Mesothelial cell of epicardium (in vitro differentiated cells): ENCODE measurements around the gene PTPRT. TPM values are rescaled to one million over a fixed set of nuclear protein-coding genes. Genes with fewer than 3 reads are reported as not detected.

Source experiments
- DNase-seq, 2 experiments: peaks; one replicate each; pipeline ENCODE4 v3.0.0; 2021; ENCODE audit warnings: low spot score in 2 of 2; ENCODE audit not compliant: unreplicated experiment in 2 of 2
- H3K27ac Mint-ChIP-seq: 2 replicates; pipeline ENCODE4 v1.8.0; 2021; ENCODE audit warnings: mixed read lengths
- H3K27me3 Mint-ChIP-seq: 2 replicates; pipeline ENCODE4 v1.8.0; 2021; ENCODE audit warnings: low read depth, mixed read lengths
- H3K36me3 Mint-ChIP-seq: 2 replicates; pipeline ENCODE4 v1.8.0; 2021; ENCODE audit warnings: mixed read lengths
- H3K4me1 Mint-ChIP-seq: 2 replicates; pipeline ENCODE4 v1.8.0; 2021; ENCODE audit warnings: mixed read lengths
- H3K4me3 Mint-ChIP-seq: 2 replicates; pipeline ENCODE4 v1.8.0; 2021; ENCODE audit warnings: mild to moderate bottlenecking, moderate library complexity, mixed read lengths
- H3K9me3 Mint-ChIP-seq: 2 replicates; pipeline ENCODE4 v1.8.0; 2021; ENCODE audit warnings: mixed read lengths
- total RNA-seq: library from RNA; stranded (reverse); gene quantifications from 3 replicates; pipeline ENCODE4 v1.2.1, GENCODE V29; 2021
- TF ChIP-seq, protein P1 (sequence below): fragments of 200-600 bp; sonication (generic); IDR thresholded peaks from one replicate; pipeline ENCODE4 v1.5.0; 2021; ENCODE audit warnings: antibody characterized with exemption; ENCODE audit not compliant: unreplicated experiment

Gene PTPRT
- total RNA-seq, 1 donor from 2014 or later: 0.80 TPM

DNA sequence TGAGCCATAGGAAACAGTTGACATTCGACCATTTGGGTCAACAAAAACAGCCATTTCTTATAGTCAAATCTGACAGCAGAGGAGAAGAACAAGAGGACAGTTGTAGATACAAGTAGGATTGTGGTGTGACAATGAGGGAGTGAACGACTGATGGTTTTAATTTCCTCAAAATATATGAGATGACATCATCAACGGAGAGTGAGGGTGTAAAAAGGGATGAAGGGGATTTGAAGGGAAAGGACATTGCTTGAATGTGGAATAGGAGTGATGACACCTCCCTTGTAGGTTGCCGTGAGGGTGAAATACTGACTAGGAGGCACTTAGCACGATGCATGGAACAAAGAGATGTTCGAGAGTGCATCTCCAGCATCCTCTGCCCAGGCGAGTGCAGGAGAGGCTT is 1071.7 kb downstream of the PTPRT start:
- TF ChIP-seq, protein P1, sequence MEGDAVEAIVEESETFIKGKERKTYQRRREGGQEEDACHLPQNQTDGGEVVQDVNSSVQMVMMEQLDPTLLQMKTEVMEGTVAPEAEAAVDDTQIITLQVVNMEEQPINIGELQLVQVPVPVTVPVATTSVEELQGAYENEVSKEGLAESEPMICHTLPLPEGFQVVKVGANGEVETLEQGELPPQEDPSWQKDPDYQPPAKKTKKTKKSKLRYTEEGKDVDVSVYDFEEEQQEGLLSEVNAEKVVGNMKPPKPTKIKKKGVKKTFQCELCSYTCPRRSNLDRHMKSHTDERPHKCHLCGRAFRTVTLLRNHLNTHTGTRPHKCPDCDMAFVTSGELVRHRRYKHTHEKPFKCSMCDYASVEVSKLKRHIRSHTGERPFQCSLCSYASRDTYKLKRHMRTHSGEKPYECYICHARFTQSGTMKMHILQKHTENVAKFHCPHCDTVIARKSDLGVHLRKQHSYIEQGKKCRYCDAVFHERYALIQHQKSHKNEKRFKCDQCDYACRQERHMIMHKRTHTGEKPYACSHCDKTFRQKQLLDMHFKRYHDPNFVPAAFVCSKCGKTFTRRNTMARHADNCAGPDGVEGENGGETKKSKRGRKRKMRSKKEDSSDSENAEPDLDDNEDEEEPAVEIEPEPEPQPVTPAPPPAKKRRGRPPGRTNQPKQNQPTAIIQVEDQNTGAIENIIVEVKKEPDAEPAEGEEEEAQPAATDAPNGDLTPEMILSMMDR: no peak
- Mint-ChIP-seq H3K4me3 (no peak overlapping the region), H3K4me1 (no peaks in the 10 kb centered on the region)

DNA sequence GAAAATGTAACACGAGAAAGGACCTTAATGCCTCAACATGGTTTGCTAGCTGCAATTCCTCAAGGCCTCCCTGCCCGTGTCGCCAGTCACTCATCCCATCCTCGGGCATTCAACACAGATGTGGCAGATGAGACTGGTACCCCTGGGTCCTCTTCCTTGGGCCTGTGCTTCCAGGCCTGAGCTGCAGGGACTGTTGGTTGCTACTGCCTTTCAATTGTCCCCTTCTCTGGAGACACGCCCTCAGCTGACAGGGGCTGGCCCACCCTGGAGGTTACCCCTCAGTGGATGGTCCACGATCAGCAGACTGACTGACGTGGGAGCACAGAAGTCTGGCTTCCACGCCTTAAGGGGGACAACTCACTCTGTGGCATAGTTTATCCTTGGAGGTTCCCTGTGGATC is 1076.5 kb downstream of the PTPRT start:
- Mint-ChIP-seq H3K4me1 (no peaks in the 10 kb centered on the region), H3K4me3 (no peak overlapping the region), H3K27ac (no peak overlapping the region), H3K9me3 (no peaks in the 10 kb centered on the region), H3K27me3 (peaks cover 3% of the 10 kb centered on the region), H3K36me3 (no peaks in the 10 kb centered on the region)
- DNase-seq: no peak
- TF ChIP-seq, protein P1: no peak

More for the DNA sequence above, 1071.7 kb downstream of the PTPRT start:
- no peaks in the 10 kb centered on the region for H3K9me3 Mint-ChIP-seq
- no peak for DNase-seq
- no peaks in the 10 kb centered on the region for H3K36me3 Mint-ChIP-seq
- peaks cover 3% of the 10 kb centered on the region for H3K27me3 Mint-ChIP-seq
- H3K27ac Mint-ChIP-seq: no peak overlapping the region

DNA sequence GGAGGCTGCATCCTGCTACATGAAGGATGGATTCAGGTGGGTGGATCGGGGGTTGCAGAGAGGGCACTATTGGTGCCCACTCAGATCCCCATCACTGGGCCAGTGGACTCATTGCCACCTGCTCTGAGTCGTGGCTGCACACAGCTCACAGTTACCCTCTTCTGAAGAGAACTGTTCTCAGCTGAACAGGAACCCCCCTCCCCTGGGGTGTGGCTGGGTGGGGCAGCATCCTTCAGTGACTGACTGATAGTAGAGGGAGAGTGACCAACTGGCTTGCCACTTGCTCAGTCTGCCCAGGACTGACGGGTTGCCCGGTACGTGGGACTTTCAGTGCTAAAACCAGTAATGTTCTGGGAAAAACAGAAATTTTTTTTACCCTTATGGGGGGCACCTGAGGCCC is 1077.5 kb downstream of the PTPRT start:
- Mint-ChIP-seq H3K4me3 (no peak overlapping the region), H3K27ac (no peak overlapping the region), H3K4me1 (no peaks in the 10 kb centered on the region), H3K36me3 (no peaks in the 10 kb centered on the region), H3K27me3 (no peaks in the 10 kb centered on the region), H3K9me3 (no peaks in the 10 kb centered on the region)
- TF ChIP-seq, protein P1: no peak
- no peak for DNase-seq

DNA sequence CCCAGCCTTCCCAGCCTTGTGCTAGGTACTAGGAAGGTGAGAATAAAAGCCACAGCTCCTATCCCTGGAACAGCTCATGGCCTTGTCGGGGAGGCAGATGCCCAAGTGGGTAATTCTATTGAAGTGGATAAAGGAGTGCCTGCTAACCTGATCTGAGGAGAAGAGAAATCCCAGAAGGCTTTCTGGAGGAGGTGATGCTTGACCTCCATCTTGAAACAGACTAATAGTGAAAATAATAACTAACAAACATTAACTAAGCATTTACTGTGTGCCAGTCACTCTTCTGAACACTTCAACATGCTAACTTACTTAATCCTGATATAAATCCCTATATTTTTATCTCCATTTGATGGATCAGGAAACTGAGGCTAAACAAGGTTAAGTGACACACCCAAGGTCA is 1078.4 kb downstream of the PTPRT start:
- Mint-ChIP-seq H3K4me3 (no peak overlapping the region), H3K4me1 (no peaks in the 10 kb centered on the region), H3K27ac (no peak overlapping the region), H3K9me3 (no peaks in the 10 kb centered on the region), H3K36me3 (no peaks in the 10 kb centered on the region), H3K27me3 (no peaks in the 10 kb centered on the region)
- TF ChIP-seq, protein P1: no peak
- no peak for DNase-seq

DNA sequence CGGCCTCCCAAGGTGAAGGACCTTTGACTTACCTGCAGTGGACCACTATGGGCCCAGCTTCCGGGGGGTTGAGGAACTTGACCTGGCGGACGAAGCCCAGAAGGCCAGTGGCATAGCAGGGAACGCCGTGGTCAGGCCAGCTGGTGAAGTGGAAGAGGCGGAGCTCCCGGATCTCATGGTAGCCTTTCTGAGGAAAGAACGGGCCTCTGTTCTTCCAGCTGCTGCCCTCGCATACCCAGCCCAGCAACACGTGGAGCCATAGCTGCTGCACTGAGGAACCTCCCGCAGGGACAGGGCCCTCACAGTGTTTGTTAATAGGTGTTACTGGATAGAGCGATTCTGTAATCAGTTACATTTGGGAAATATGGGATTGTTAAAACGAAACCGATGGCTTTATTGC is 1079.4 kb downstream of the PTPRT start:
- TF ChIP-seq, protein P1: no peak
- Mint-ChIP-seq H3K36me3 (no peaks in the 10 kb centered on the region), H3K9me3 (no peaks in the 10 kb centered on the region), H3K27ac (no peak overlapping the region), H3K4me1 (no peaks in the 10 kb centered on the region), H3K27me3 (no peaks in the 10 kb centered on the region), H3K4me3 (no peak overlapping the region)
- DNase-seq: no peak

DNA sequence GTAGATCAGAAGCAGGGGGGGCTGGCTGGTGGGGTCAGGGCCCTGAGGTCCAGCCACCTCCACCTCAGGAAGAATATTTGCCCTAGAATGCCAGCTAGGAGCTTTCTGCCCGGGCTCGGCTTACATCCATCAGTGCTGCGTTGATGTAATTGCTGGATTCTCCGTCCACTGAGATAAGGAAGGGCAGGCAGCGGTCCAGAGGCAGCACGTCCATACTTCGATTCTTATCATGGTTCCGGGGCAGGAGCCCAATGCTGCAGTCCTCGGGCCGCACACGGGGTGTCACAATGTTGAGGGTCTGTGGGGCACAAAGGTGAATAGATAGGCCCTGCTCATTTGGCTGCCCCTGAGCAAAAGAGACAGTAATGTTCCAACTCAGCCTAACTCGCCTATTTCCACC is 1087.7 kb downstream of the PTPRT start:
- Mint-ChIP-seq H3K9me3 (no peaks in the 10 kb centered on the region), H3K27ac (no peak overlapping the region), H3K4me3 (no peak overlapping the region), H3K27me3 (peaks cover 2% of the 10 kb centered on the region), H3K36me3 (no peaks in the 10 kb centered on the region), H3K4me1 (peaks cover 2% of the 10 kb centered on the region)
- TF ChIP-seq, protein P1: no peak
- no peak for DNase-seq
